OCI-LY3 (cell line): ENCODE results near the gene SLC10A1.

Source experiments
- CTCF ChIP-seq: fragments of 200-600, 300-600 bp; sonication (generic); IDR thresholded peaks from 2 replicates; pipeline ENCODE4 v1.5.1; 2014; ENCODE audit warnings: antibody characterized with exemption, low read length, low read depth
- EZH2phosphoT487 ChIP-seq: fragments of 200-600 bp; shearing (Covaris generic); IDR thresholded peaks from 2 replicates; pipeline ENCODE4 v1.6.1; 2018; ENCODE audit warnings: antibody characterized with exemption, mixed run types, low read depth

GRCh38 chr14:69780952-69781351 is 16.1 kb downstream of the SLC10A1 start:
- TF ChIP-seq CTCF (no peak), EZH2phosphoT487 (no peak)
